Measurements from ENCODE around the gene HOTAIR. TPM values are rescaled to one million over a fixed set of nuclear protein-coding genes. Genes with fewer than 3 reads are reported as not detected.

The HOTAIR gene
- total RNA-seq, 1 donor from 2014 or later = not detected

GRCh38 chr12:53965281-53966084, 9.3 kb downstream of the HOTAIR start:
- FAIRE-seq = no peak
- DNase-seq (ENCODE audit: low spot score in 2 of 2) = no peak

- FAIRE-seq (no peak), DNase-seq (ENCODE audit: low spot score in 2 of 2) (no peak)
Observed at GRCh38 chr12:53964315-53964713, 10.4 kb downstream of the HOTAIR start.

- FAIRE-seq = no peak
Observed at GRCh38 chr12:53963434-53964314, 11.1 kb downstream of the HOTAIR start.

GRCh38 chr12:53963005-53963404, 11.7 kb downstream of the HOTAIR start:
- DNase-seq (ENCODE audit: low spot score in 2 of 2) = no peak
- no peak for FAIRE-seq

More at GRCh38 chr12:53963434-53964314, 11.1 kb downstream of the HOTAIR start:
- DNase-seq (ENCODE audit: low spot score in 2 of 2) = no peak

GRCh38 chr12:53961025-53961761, 13.6 kb downstream of the HOTAIR start:
- DNase-seq (ENCODE audit: low spot score in 2 of 2) (no peak), FAIRE-seq (no peak)

GRCh38 chr12:53960187-53961024, 14.3 kb downstream of the HOTAIR start:
- DNase-seq (ENCODE audit: low spot score in 2 of 2) = no peak
- no peak for FAIRE-seq

GRCh38 chr12:53959314-53959713, 15.4 kb downstream of the HOTAIR start:
- DNase-seq (ENCODE audit: low spot score in 2 of 2) (no peak), FAIRE-seq (no peak)

- FAIRE-seq = no peak
Observed at GRCh38 chr12:53958128-53958527, 16.6 kb downstream of the HOTAIR start.

GRCh38 chr12:53956914-53957536, 17.7 kb downstream of the HOTAIR start:
- DNase-seq (ENCODE audit: low spot score in 2 of 2) (no peak), FAIRE-seq (no peak)

More at GRCh38 chr12:53958128-53958527, 16.6 kb downstream of the HOTAIR start:
- no peak for DNase-seq (ENCODE audit: low spot score in 2 of 2)

GRCh38 chr12:53956251-53956887, 18.4 kb downstream of the HOTAIR start:
- DNase-seq (ENCODE audit: low spot score in 2 of 2) (no peak), FAIRE-seq (no peak)

GRCh38 chr12:53955776-53956250, 18.9 kb downstream of the HOTAIR start:
- DNase-seq (ENCODE audit: low spot score in 2 of 2) = no peak
- no peak for FAIRE-seq

- FAIRE-seq (no peak), DNase-seq (ENCODE audit: low spot score in 2 of 2) (no peak)
Observed at GRCh38 chr12:53955036-53955775, 19.5 kb downstream of the HOTAIR start.

GRCh38 chr12:53954694-53955035, 20.1 kb downstream of the HOTAIR start, which contains the start of gene HOXC12:
Gene HOXC12, plus strand, starts transcription at chr12:53954903. Its CDS starts 27 bp downstream, at chr12:53954930.
- FAIRE-seq (no peak), DNase-seq (ENCODE audit: low spot score in 2 of 2) (no peak)

- DNase-seq (ENCODE audit: low spot score in 2 of 2) (no peak), FAIRE-seq (no peak)
Observed at GRCh38 chr12:53953831-53954693, 20.7 kb downstream of the HOTAIR start.

- DNase-seq (ENCODE audit: low spot score in 2 of 2) (no peak), FAIRE-seq (no peak)
Observed at GRCh38 chr12:53952871-53953734, 21.7 kb downstream of the HOTAIR start.

- no peak for FAIRE-seq
Observed at GRCh38 chr12:53952335-53952694, 22.4 kb downstream of the HOTAIR start.

More at GRCh38 chr12:53952335-53952694, 22.4 kb downstream of the HOTAIR start:
- DNase-seq (ENCODE audit: low spot score in 2 of 2) = no peak

Measured in frontal cortex (tissue), 4 donors.